ENCODE results near the gene CLCA1.

The CLCA1 gene

GRCh38 chr1:86461482-86461881 is 7.2 kb upstream of the CLCA1 start:
- Histone ChIP-seq H3K4me3 (ENCODE audit: extremely low read depth, insufficient read depth, low read length, poor library complexity, severe bottlenecking) (no peak overlapping the region), H3K4me1 (ENCODE audit: control insufficient read depth, insufficient read depth, low read length, poor library complexity, severe bottlenecking) (no peaks in the 10 kb centered on the region), H3K27ac (ENCODE audit: low read depth, low read length, severe bottlenecking) (no peak overlapping the region), H3K9me3 (ENCODE audit: control insufficient read depth, low read length) (no peaks in the 10 kb centered on the region), H3K36me3 (ENCODE audit: control insufficient read depth, insufficient read depth, low read length) (no peaks in the 10 kb centered on the region)
- 93 to 94% methylated on average over 2 to 3 of the region's 3 CpGs for WGBS, 2 experiments (ENCODE audit: insufficient coverage in 2 of 2)

- WGBS, 2 experiments (ENCODE audit: insufficient coverage in 2 of 2), result no CpG with 5 or more reads among the region's 1 CpG
- Histone ChIP-seq H3K4me1 (ENCODE audit: control insufficient read depth, insufficient read depth, low read length, poor library complexity, severe bottlenecking) (no peaks in the 10 kb centered on the region), H3K27ac (ENCODE audit: low read depth, low read length, severe bottlenecking) (no peak overlapping the region), H3K36me3 (ENCODE audit: control insufficient read depth, insufficient read depth, low read length) (no peaks in the 10 kb centered on the region), H3K9me3 (ENCODE audit: control insufficient read depth, low read length) (no peaks in the 10 kb centered on the region), H3K4me3 (ENCODE audit: extremely low read depth, insufficient read depth, low read length, poor library complexity, severe bottlenecking) (no peak overlapping the region)
These were observed 3.9 kb upstream of the CLCA1 start for GRCh38 chr1:86464819-86465218.

GRCh38 chr1:86466109-86466844 is 2.5 kb upstream of the CLCA1 start:
- H3K36me3 ChIP-seq (ENCODE audit: control insufficient read depth, insufficient read depth, low read length), result no peaks in the 10 kb centered on the region
- H3K4me3 ChIP-seq (ENCODE audit: extremely low read depth, insufficient read depth, low read length, poor library complexity, severe bottlenecking), result no peak overlapping the region
- no peaks in the 10 kb centered on the region for H3K4me1 ChIP-seq (ENCODE audit: control insufficient read depth, insufficient read depth, low read length, poor library complexity, severe bottlenecking)
- no peaks in the 10 kb centered on the region for H3K9me3 ChIP-seq (ENCODE audit: control insufficient read depth, low read length)
- no peak overlapping the region for H3K27ac ChIP-seq (ENCODE audit: low read depth, low read length, severe bottlenecking)
- WGBS, 2 experiments (ENCODE audit: insufficient coverage in 2 of 2), result 92 to 93% methylated on average over 1 to 2 of the region's 2 CpGs

- Histone ChIP-seq H3K27ac (ENCODE audit: low read depth, low read length, severe bottlenecking) (no peak overlapping the region), H3K4me1 (ENCODE audit: control insufficient read depth, insufficient read depth, low read length, poor library complexity, severe bottlenecking) (no peaks in the 10 kb centered on the region), H3K4me3 (ENCODE audit: extremely low read depth, insufficient read depth, low read length, poor library complexity, severe bottlenecking) (no peak overlapping the region), H3K9me3 (ENCODE audit: control insufficient read depth, low read length) (no peaks in the 10 kb centered on the region), H3K36me3 (ENCODE audit: control insufficient read depth, insufficient read depth, low read length) (no peaks in the 10 kb centered on the region)
- whole genome bisulfite sequencing, 2 experiments (ENCODE audit: insufficient coverage in 2 of 2), result 89 to 100% methylated on average over 2 to 3 of the region's 4 CpGs
These were observed 1.7 kb upstream of the CLCA1 start for GRCh38 chr1:86466986-86467385.

- 96 to 100% methylated on average over 4 to 6 of the region's 10 CpGs for WGBS, 2 experiments (ENCODE audit: insufficient coverage in 2 of 2)
- H3K4me3 ChIP-seq (ENCODE audit: extremely low read depth, insufficient read depth, low read length, poor library complexity, severe bottlenecking), result no peak overlapping the region
- H3K27ac ChIP-seq (ENCODE audit: low read depth, low read length, severe bottlenecking), result no peak overlapping the region
These were observed 2.1 kb downstream of the CLCA1 start for GRCh38 chr1:86470859-86471258.

GRCh38 chr1:86471291-86471690 is 2.6 kb downstream of the CLCA1 start:
- no peaks in the 10 kb centered on the region for H3K36me3 ChIP-seq (ENCODE audit: control insufficient read depth, insufficient read depth, low read length)
- no peaks in the 10 kb centered on the region for H3K9me3 ChIP-seq (ENCODE audit: control insufficient read depth, low read length)
- H3K4me1 ChIP-seq (ENCODE audit: control insufficient read depth, insufficient read depth, low read length, poor library complexity, severe bottlenecking), result no peaks in the 10 kb centered on the region
- no peak overlapping the region for H3K27ac ChIP-seq (ENCODE audit: low read depth, low read length, severe bottlenecking)
- no peak overlapping the region for H3K4me3 ChIP-seq (ENCODE audit: extremely low read depth, insufficient read depth, low read length, poor library complexity, severe bottlenecking)

More at GRCh38 chr1:86470859-86471258, 2.1 kb downstream of the CLCA1 start:
- no peaks in the 10 kb centered on the region for H3K4me1 ChIP-seq (ENCODE audit: control insufficient read depth, insufficient read depth, low read length, poor library complexity, severe bottlenecking)
- H3K9me3 ChIP-seq (ENCODE audit: control insufficient read depth, low read length), result no peaks in the 10 kb centered on the region
- H3K36me3 ChIP-seq (ENCODE audit: control insufficient read depth, insufficient read depth, low read length), result no peaks in the 10 kb centered on the region

GRCh38 chr1:86472152-86472551 is 3.4 kb downstream of the CLCA1 start:
- WGBS, 2 experiments (ENCODE audit: insufficient coverage in 2 of 2), result 85 to 92% methylated on average over 4 of the region's 4 CpGs

GRCh38 chr1:86472767-86473166 is 4.0 kb downstream of the CLCA1 start:
- no peaks in the 10 kb centered on the region for H3K9me3 ChIP-seq (ENCODE audit: control insufficient read depth, low read length)
- no peak overlapping the region for H3K27ac ChIP-seq (ENCODE audit: low read depth, low read length, severe bottlenecking)
- no peaks in the 10 kb centered on the region for H3K36me3 ChIP-seq (ENCODE audit: control insufficient read depth, insufficient read depth, low read length)
- no peaks in the 10 kb centered on the region for H3K4me1 ChIP-seq (ENCODE audit: control insufficient read depth, insufficient read depth, low read length, poor library complexity, severe bottlenecking)
- 100% methylated on average over 1 of the region's 3 CpGs; no CpG with 5 or more reads in 1 of the 2 experiments for WGBS, 2 experiments (ENCODE audit: insufficient coverage in 2 of 2)
- no peak overlapping the region for H3K4me3 ChIP-seq (ENCODE audit: extremely low read depth, insufficient read depth, low read length, poor library complexity, severe bottlenecking)

More at GRCh38 chr1:86472152-86472551, 3.4 kb downstream of the CLCA1 start:
- no peak overlapping the region for H3K4me3 ChIP-seq (ENCODE audit: extremely low read depth, insufficient read depth, low read length, poor library complexity, severe bottlenecking)
- no peaks in the 10 kb centered on the region for H3K9me3 ChIP-seq (ENCODE audit: control insufficient read depth, low read length)
- H3K36me3 ChIP-seq (ENCODE audit: control insufficient read depth, insufficient read depth, low read length), result no peaks in the 10 kb centered on the region
- H3K4me1 ChIP-seq (ENCODE audit: control insufficient read depth, insufficient read depth, low read length, poor library complexity, severe bottlenecking), result no peaks in the 10 kb centered on the region
- H3K27ac ChIP-seq (ENCODE audit: low read depth, low read length, severe bottlenecking), result no peak overlapping the region

- whole genome bisulfite sequencing, 2 experiments (ENCODE audit: insufficient coverage in 2 of 2), result 96 to 100% methylated on average over 3 of the region's 4 CpGs
- Histone ChIP-seq H3K27ac (ENCODE audit: low read depth, low read length, severe bottlenecking) (no peak overlapping the region), H3K4me1 (ENCODE audit: control insufficient read depth, insufficient read depth, low read length, poor library complexity, severe bottlenecking) (no peaks in the 10 kb centered on the region), H3K9me3 (ENCODE audit: control insufficient read depth, low read length) (no peaks in the 10 kb centered on the region), H3K36me3 (ENCODE audit: control insufficient read depth, insufficient read depth, low read length) (no peaks in the 10 kb centered on the region), H3K4me3 (ENCODE audit: extremely low read depth, insufficient read depth, low read length, poor library complexity, severe bottlenecking) (no peak overlapping the region)
These were observed 8.5 kb downstream of the CLCA1 start for GRCh38 chr1:86477256-86477655.

GRCh38 chr1:86477682-86478081 is 9.0 kb downstream of the CLCA1 start:
- H3K4me3 ChIP-seq (ENCODE audit: extremely low read depth, insufficient read depth, low read length, poor library complexity, severe bottlenecking), result no peak overlapping the region
- 84 to 96% methylated on average over 3 to 4 of the region's 4 CpGs for WGBS, 2 experiments (ENCODE audit: insufficient coverage in 2 of 2)
- no peaks in the 10 kb centered on the region for H3K9me3 ChIP-seq (ENCODE audit: control insufficient read depth, low read length)
- no peaks in the 10 kb centered on the region for H3K4me1 ChIP-seq (ENCODE audit: control insufficient read depth, insufficient read depth, low read length, poor library complexity, severe bottlenecking)
- H3K27ac ChIP-seq (ENCODE audit: low read depth, low read length, severe bottlenecking), result no peak overlapping the region
- H3K36me3 ChIP-seq (ENCODE audit: control insufficient read depth, insufficient read depth, low read length), result no peaks in the 10 kb centered on the region

- Histone ChIP-seq H3K36me3 (ENCODE audit: control insufficient read depth, insufficient read depth, low read length) (no peaks in the 10 kb centered on the region), H3K4me1 (ENCODE audit: control insufficient read depth, insufficient read depth, low read length, poor library complexity, severe bottlenecking) (no peaks in the 10 kb centered on the region), H3K4me3 (ENCODE audit: extremely low read depth, insufficient read depth, low read length, poor library complexity, severe bottlenecking) (no peak overlapping the region), H3K9me3 (ENCODE audit: control insufficient read depth, low read length) (no peaks in the 10 kb centered on the region), H3K27ac (ENCODE audit: low read depth, low read length, severe bottlenecking) (no peak overlapping the region)
- WGBS, 2 experiments (ENCODE audit: insufficient coverage in 2 of 2), result 86 to 90% methylated on average over 2 to 3 of the region's 5 CpGs
These were observed 9.9 kb downstream of the CLCA1 start for GRCh38 chr1:86478416-86479156.

Measured in mesodermal cell (in vitro differentiated cells).